Liver (tissue), 9 donors: ENCODE results near the gene TUBA4B. TPM values are rescaled to one million over a fixed set of nuclear protein-coding genes. Genes with fewer than 3 reads are reported as not detected.
A peak's percentile ranks its signal among the peaks of the same experiment; 100 is the strongest.
"Not testable (repeated sequence)": the region's sequence is repeated elsewhere in the genome, so short reads cannot be mapped to it uniquely, and the experiment has no call there.

Source experiments
- DNase-seq: peaks from one replicate; pipeline ENCODE4 v3.0.0-alpha.2; 2017; ENCODE audit warnings: low spot score
- H3K27ac ChIP-seq, 2 donors: one replicate each; pipeline ENCODE4 v1.7.0; 2013; ENCODE audit warnings: inconsistent platforms in 2 of 2, low read length in 2 of 2, control low read depth in 1 of 2, low read depth in 1 of 2, mild to moderate bottlenecking in 1 of 2
- H3K27me3 ChIP-seq, 4 donors: one replicate each; pipeline versions ENCODE4 v1.6.1 to v1.7.0; 2013; ENCODE audit warnings: low read length in 3 of 4, inconsistent platforms in 1 of 4, mild to moderate bottlenecking in 1 of 4, moderate library complexity in 1 of 4; ENCODE audit not compliant: control insufficient read depth in 4 of 4, insufficient read depth in 4 of 4
- H3K36me3 ChIP-seq, 4 donors: one replicate each; pipeline versions ENCODE4 v1.6.1 to v1.7.0; 2013; ENCODE audit warnings: low read length in 3 of 4, mild to moderate bottlenecking in 3 of 4, low read depth in 1 of 4, moderate library complexity in 1 of 4; ENCODE audit not compliant: control insufficient read depth in 4 of 4, insufficient read depth in 3 of 4
- H3K4me1 ChIP-seq, 4 donors: one replicate each; pipeline versions ENCODE4 v1.6.1 to v1.7.0; 2013; ENCODE audit warnings: low read length in 3 of 4, mild to moderate bottlenecking in 3 of 4, moderate library complexity in 1 of 4; ENCODE audit not compliant: control insufficient read depth in 4 of 4, insufficient read depth in 4 of 4
- H3K4me3 ChIP-seq, 3 donors: one replicate each; pipeline versions ENCODE4 v1.6.1 to v1.7.0; 2013; ENCODE audit warnings: low read length in 3 of 3, control low read depth in 1 of 3, low read depth in 1 of 3, mild to moderate bottlenecking in 1 of 3
- H3K9ac ChIP-seq, 2 donors: one replicate each; pipeline ENCODE4 v1.7.0; 2013; ENCODE audit warnings: low read length in 2 of 2, mild to moderate bottlenecking in 2 of 2, moderate library complexity in 2 of 2, control low read depth in 1 of 2, low read depth in 1 of 2
- H3K9me3 ChIP-seq, 4 donors: one replicate each; pipeline versions ENCODE4 v1.6.1 to v1.7.0; 2013; ENCODE audit warnings: low read length in 3 of 4; ENCODE audit not compliant: control insufficient read depth in 4 of 4
- NR2F2 ChIP-seq: IDR thresholded peaks from 2 replicates; pipeline ENCODE4 v1.6.1; 2016; ENCODE audit warnings: antibody characterized with exemption
- RAD21 ChIP-seq, 2 donors: IDR thresholded peaks; 2 replicates each; pipeline ENCODE4 v1.6.1; 2016; ENCODE audit warnings: antibody characterized with exemption in 2 of 2, mild to moderate bottlenecking in 2 of 2
- WGBS: extraction: QIAGEN DNeasy Blood & Tissue Kit; methylation state at CpG from one replicate; pipeline ENCODE4 v1.1.7; 2013; 5-methylcytosine and 5-hydroxymethylcytosine counted together
- polyA plus RNA-seq, 2 donors: library from polyadenylated mRNA; stranded (reverse) in 1 of 2; unstranded in 1 of 2; fragments of 200-250 nt in 1 of 2; fragments of >200 nt in 1 of 2; fragmentation: Nextera tagmentation in 1 of 2; extraction: Ambion mirVana in 1 of 2; gene quantifications; one replicate each; pipeline versions ENCODE4 v1.2.1 to v1.2.3, GENCODE V29; 2013 to 2015
- total RNA-seq, 2 donors: library from RNA; depleted of rRNA; stranded (reverse); fragments of >200 nt; gene quantifications; one replicate each; pipeline ENCODE4 v1.2.3, GENCODE V29; 2014
- TF ChIP-seq, protein P1 (sequence below): IDR thresholded peaks from 2 replicates; pipeline ENCODE4 v1.6.1; 2016; ENCODE audit warnings: antibody characterized with exemption
- TF ChIP-seq, protein P2 (sequence below): IDR thresholded peaks from 2 replicates; pipeline ENCODE4 v1.6.1; 2016; ENCODE audit warnings: antibody characterized with exemption, mild to moderate bottlenecking
- donor health status: healthy.
- donor health status: healthy.
- donor health status: healthy.
- donor health status: healthy.
- donor health status: healthy.

TUBA4B gene
- total and polyA plus RNA-seq, 4 donors, result 0.08 to 0.20 (median 0.19) TPM; not detected in 1

DNA sequence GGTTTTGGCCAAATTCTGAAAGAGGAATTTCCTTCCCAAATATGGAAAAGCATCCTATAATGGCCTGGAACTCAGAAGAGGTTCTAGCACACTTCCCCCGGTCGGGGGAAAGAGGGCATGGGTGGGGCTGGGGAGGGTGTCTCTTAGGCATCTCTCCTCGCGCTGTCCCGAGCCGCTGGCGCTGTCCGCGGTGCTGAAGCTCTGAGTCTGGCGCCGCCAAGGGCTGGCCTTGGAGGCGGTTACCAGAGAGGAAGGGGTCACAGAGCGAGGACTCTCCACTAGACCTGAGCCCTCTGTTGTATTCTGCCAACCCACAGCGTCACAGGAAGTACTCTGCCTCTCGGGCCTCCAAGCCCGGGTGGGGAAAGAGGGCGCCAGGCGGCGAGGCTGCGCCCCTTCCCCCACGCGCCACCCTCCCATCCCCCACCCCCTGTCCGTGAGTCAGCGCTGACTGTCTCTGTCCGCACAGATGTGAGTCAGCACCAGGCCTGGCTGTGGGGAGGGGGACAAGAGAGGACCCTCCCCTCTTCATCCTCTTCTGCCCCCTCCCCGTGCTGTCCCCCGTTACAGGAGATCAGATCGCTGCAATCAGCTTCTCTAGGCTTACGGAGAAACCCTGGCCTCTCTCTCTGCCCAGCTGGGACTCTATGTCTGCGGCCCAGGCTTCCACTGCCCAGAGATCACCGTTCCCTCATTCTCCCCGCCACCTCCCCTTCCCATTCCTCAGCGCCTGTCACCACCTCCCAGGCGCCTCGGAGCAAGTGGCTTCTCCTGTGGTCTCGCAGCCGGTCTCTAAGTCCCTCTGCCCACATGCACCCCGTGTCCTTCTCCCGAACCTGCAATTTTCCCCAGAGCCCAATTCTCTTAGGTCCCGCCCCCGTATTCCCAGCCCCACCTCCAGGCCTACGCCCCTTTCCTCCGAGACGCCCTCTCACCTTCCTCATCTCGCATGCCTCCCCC is 55.4 kb downstream of the TUBA4B start:
- Histone ChIP-seq H3K27ac (no peak overlapping the region), H3K27me3 (peaks cover 0 to 10% (median 5%) of the 10 kb centered on the region in 4 donors), H3K4me3 (no peak overlapping the region), H3K9me3 (no peaks in the 10 kb centered on the region), H3K36me3 (no peaks in the 10 kb centered on the region), H3K9ac (no peak overlapping the region), H3K4me1 (no peaks in the 10 kb centered on the region)
- TF ChIP-seq, protein P1, sequence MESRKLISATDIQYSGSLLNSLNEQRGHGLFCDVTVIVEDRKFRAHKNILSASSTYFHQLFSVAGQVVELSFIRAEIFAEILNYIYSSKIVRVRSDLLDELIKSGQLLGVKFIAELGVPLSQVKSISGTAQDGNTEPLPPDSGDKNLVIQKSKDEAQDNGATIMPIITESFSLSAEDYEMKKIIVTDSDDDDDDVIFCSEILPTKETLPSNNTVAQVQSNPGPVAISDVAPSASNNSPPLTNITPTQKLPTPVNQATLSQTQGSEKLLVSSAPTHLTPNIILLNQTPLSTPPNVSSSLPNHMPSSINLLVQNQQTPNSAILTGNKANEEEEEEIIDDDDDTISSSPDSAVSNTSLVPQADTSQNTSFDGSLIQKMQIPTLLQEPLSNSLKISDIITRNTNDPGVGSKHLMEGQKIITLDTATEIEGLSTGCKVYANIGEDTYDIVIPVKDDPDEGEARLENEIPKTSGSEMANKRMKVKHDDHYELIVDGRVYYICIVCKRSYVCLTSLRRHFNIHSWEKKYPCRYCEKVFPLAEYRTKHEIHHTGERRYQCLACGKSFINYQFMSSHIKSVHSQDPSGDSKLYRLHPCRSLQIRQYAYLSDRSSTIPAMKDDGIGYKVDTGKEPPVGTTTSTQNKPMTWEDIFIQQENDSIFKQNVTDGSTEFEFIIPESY, result no peak
- TF ChIP-seq NR2F2, result no peak
- TF ChIP-seq, protein P2, sequence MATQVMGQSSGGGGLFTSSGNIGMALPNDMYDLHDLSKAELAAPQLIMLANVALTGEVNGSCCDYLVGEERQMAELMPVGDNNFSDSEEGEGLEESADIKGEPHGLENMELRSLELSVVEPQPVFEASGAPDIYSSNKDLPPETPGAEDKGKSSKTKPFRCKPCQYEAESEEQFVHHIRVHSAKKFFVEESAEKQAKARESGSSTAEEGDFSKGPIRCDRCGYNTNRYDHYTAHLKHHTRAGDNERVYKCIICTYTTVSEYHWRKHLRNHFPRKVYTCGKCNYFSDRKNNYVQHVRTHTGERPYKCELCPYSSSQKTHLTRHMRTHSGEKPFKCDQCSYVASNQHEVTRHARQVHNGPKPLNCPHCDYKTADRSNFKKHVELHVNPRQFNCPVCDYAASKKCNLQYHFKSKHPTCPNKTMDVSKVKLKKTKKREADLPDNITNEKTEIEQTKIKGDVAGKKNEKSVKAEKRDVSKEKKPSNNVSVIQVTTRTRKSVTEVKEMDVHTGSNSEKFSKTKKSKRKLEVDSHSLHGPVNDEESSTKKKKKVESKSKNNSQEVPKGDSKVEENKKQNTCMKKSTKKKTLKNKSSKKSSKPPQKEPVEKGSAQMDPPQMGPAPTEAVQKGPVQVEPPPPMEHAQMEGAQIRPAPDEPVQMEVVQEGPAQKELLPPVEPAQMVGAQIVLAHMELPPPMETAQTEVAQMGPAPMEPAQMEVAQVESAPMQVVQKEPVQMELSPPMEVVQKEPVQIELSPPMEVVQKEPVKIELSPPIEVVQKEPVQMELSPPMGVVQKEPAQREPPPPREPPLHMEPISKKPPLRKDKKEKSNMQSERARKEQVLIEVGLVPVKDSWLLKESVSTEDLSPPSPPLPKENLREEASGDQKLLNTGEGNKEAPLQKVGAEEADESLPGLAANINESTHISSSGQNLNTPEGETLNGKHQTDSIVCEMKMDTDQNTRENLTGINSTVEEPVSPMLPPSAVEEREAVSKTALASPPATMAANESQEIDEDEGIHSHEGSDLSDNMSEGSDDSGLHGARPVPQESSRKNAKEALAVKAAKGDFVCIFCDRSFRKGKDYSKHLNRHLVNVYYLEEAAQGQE, result peak; percentile 100
- peak; percentile 72 for DNase-seq
- WGBS, result 10% methylated on average over 45 of the region's 45 CpGs

DNA sequence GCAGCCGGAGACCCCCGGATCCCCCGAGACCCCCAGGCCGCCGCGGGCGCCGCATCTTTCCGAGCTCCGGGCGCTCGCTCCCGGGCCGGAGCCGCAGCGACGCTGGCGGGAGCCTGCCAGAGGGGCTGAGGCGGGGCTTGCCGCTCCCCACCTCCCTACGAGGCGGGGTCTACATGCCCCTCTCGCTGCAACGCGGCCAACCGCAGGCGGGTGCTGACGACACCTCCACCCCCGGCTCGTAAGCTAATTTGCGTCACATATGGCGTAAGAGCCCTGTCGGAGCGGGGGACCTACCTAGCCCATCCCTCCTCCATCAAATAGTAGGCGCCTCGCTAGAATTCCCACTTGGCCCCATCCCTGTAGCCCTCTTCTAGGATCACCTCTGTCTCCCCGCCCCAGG is 56.2 kb downstream of the TUBA4B start, which contains the start of gene PTPRN:
Gene PTPRN, minus strand, starts transcription at position 124 of the 400 bp plus-strand sequence. Its CDS starts 69 bp downstream, at position 55.
- 8% methylated on average over 37 of the region's 37 CpGs for WGBS
- TF ChIP-seq NR2F2 (no peak), RAD21 (IDR thresholded peaks at IDR 0.05) (no peak)
- Histone ChIP-seq H3K27me3 (peaks cover 0 to 10% (median 5%) of the 10 kb centered on the region in 4 donors), H3K9ac (no peak within 1 kb of the TSS), H3K4me1 (no peaks in the 10 kb centered on the region), H3K36me3 (no peaks in the 10 kb centered on the region), H3K4me3 (no peak within 1 kb of the TSS), H3K27ac (no peak within 1 kb of the TSS), H3K9me3 (no peaks in the 10 kb centered on the region)
- peak; percentile 20 for DNase-seq

DNA sequence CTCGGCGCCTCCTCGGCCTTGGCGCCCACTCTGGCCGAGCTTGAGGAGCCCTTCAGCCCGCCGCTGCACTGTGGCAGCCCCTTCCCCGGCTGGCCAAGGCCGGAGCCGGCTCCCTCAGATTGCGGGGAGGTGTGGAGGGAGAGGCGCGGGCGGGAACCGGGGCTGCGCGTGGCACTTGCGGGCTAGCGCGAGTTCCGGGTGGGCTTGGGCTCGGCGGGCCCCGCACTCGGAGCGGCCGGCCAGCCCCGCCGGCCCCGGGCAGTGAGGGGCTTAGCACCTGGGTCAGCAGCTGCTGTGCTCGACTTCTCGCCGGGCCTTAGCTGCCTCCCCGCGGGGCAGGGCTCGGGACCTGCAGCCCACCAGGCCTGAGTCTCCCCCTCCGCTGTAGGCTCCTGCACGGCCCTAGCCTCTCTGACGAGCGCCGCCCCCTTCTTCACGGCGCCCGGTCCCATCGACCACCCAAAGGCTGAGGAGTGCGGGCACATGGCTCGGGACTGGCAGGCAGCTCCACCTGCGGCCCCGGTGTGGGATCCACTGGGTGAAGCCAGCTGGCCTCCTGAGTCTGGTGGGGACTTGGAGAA is 59.7 kb downstream of the TUBA4B start:
- not testable (repeated sequence) for H3K27me3 ChIP-seq, H3K4me3 ChIP-seq, H3K9ac ChIP-seq, H3K4me1 ChIP-seq, H3K36me3 ChIP-seq, H3K27ac ChIP-seq, H3K9me3 ChIP-seq
- DNase-seq, result peak; percentile 9
- WGBS, result 88% methylated on average over 49 of the region's 49 CpGs
